ENCODE results near the gene ZBTB16. TPM values are rescaled to one million over a fixed set of nuclear protein-coding genes. Genes with fewer than 3 reads are reported as not detected.

The ZBTB16 gene
- total RNA-seq, 1 experiment from 2014 or later = not detected

GRCh38 chr11:114242032-114242431 is 182.5 kb downstream of the ZBTB16 start:
- DNase-seq (ENCODE audit: low spot score) = no peak

GRCh38 chr11:114243461-114244372 is 184.2 kb downstream of the ZBTB16 start:
- DNase-seq (ENCODE audit: low spot score) = no peak

- DNase-seq (ENCODE audit: low spot score) = no peak
Observed at GRCh38 chr11:114244726-114245394, 185.3 kb downstream of the ZBTB16 start.

GRCh38 chr11:114246321-114247069 is 187.0 kb downstream of the ZBTB16 start:
- DNase-seq (ENCODE audit: low spot score) = no peak

GRCh38 chr11:114247070-114247789 is 187.7 kb downstream of the ZBTB16 start:
- DNase-seq (ENCODE audit: low spot score) = no peak

GRCh38 chr11:114250180-114250579 is 190.7 kb downstream of the ZBTB16 start:
- no peak for DNase-seq (ENCODE audit: low spot score)

- no peak for DNase-seq (ENCODE audit: low spot score)
Observed at GRCh38 chr11:114250993-114251814, 191.7 kb downstream of the ZBTB16 start.

GRCh38 chr11:114251815-114252337 is 192.4 kb downstream of the ZBTB16 start:
- no peak for DNase-seq (ENCODE audit: low spot score)

- no peak for DNase-seq (ENCODE audit: low spot score)
Observed at GRCh38 chr11:114252767-114253166, 193.3 kb downstream of the ZBTB16 start.

GRCh38 chr11:114253771-114254170 is 194.3 kb downstream of the ZBTB16 start:
- DNase-seq (ENCODE audit: low spot score) = no peak

GRCh38 chr11:114254571-114255146 is 195.1 kb downstream of the ZBTB16 start:
- DNase-seq (ENCODE audit: low spot score) = no peak

- no peak for DNase-seq (ENCODE audit: low spot score)
Observed at GRCh38 chr11:114255289-114255688, 195.8 kb downstream of the ZBTB16 start.

GRCh38 chr11:114256176-114256966 is 196.9 kb downstream of the ZBTB16 start:
- DNase-seq (ENCODE audit: low spot score) = no peak

- DNase-seq (ENCODE audit: low spot score) = no peak
Observed at GRCh38 chr11:114256967-114257286, 197.4 kb downstream of the ZBTB16 start.

GRCh38 chr11:114257621-114258558 is 198.4 kb downstream of the ZBTB16 start:
- no peak for DNase-seq (ENCODE audit: low spot score)

GRCh38 chr11:114258696-114259095 is 199.2 kb downstream of the ZBTB16 start:
- no peak for DNase-seq (ENCODE audit: low spot score)

- no peak for DNase-seq (ENCODE audit: low spot score)
Observed at GRCh38 chr11:114259124-114259526, 199.6 kb downstream of the ZBTB16 start.

- DNase-seq (ENCODE audit: low spot score) = no peak
Observed at GRCh38 chr11:114259551-114259983, 200.1 kb downstream of the ZBTB16 start.
